Stimulated activated naive CD8-positive, alpha-beta T cell treated with anti-CD3 and anti-CD28 coated beads, Interleukin-15, amount 100 ng/mL, for 72 hours (primary cell): ENCODE measurements around the gene L1CAM.

Experiments
- ATAC-seq: fragments of 150-1000 bp; cut with Tn5 transposase; 2 replicates; pipeline ENCODE4 v1.10.0; 2021; ENCODE audit warnings: mild to moderate bottlenecking, moderate library complexity
- DNase-seq, 2 donors: peaks; one replicate each; pipeline ENCODE4 v3.0.0; 2021 to 2022
- H3K27ac Mint-ChIP-seq, 2 donors: one replicate each; pipeline ENCODE4 v1.8.0; 2022; ENCODE audit warnings: mild to moderate bottlenecking in 2 of 2, mixed read lengths in 2 of 2, moderate library complexity in 2 of 2
- H3K27me3 Mint-ChIP-seq: one replicate; pipeline ENCODE4 v1.8.0; 2022; ENCODE audit warnings: mixed read lengths
- H3K4me1 Mint-ChIP-seq: one replicate; pipeline ENCODE4 v1.8.0; 2022; ENCODE audit warnings: mild to moderate bottlenecking, mixed read lengths
- H3K4me3 Mint-ChIP-seq, 2 donors: one replicate each; pipeline ENCODE4 v1.8.0; 2022; ENCODE audit warnings: mild to moderate bottlenecking in 2 of 2, mixed read lengths in 2 of 2, moderate library complexity in 1 of 2
- H3K9me3 Mint-ChIP-seq, 2 donors: one replicate each; pipeline ENCODE4 v1.8.0; 2022; ENCODE audit warnings: mixed read lengths in 2 of 2

The L1CAM gene

DNA sequence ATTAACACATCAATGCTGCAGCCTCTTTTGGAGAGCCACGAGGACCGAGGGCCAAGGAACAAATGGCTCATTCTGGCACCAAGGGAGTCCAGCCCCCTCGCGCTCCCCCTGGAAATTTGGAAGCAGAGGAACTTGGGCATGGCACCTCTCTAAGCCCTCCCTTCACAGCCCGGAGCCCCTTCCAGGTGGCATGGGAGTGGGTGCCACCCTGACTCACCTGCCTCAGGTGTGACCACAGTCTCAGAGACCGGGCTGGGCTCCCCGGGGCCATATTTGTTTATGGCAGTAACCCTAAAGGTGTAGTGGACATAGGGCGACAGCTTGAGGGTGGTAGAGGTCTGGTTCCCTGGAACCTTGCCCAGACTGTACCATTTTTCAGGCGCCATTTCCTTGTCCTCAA is 18.8 kb downstream of the L1CAM start:
- no peaks in the 10 kb centered on the region for H3K9me3 Mint-ChIP-seq

DNA sequence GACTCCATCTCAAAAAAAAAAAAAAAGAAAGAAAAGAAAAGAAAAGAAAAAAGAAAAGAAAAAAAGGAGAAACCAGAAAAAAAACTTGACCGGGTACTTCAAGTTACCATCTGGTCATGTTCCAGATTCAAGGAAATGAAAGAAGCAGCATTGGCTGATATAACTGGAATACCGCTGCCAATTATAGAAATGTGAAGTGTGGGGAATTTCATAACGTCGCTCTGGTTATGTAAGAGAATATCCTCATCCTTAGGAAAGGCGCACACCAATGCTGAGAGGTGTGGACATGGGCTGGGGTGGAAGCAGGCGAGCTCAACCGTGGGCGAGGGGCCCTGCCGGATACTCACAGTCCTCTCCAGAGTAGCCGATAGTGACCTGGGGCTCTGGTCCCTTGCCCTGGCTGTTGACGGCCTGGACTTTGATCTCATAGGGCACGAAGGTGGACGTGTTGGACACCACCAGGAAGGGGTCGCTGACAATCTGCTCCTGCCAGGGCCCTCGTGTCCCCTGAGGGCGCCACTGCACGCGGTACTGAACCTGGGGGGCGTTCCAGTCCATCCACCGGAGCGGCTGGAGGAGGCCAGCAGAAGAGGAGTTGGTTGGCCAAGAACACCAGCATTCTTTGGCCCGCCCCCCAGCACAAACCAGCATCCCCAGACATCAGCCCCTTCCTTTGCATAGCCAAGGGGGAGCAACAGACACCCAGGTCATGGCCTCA is 19.5 kb downstream of the L1CAM start:
- Mint-ChIP-seq H3K4me1 (no peaks in the 10 kb centered on the region), H3K27ac (no peak overlapping the region), H3K4me3 (no peak overlapping the region), H3K27me3 (no peaks in the 10 kb centered on the region), H3K9me3 (no peaks in the 10 kb centered on the region)
- DNase-seq (no peak), ATAC-seq (no peak)

More for the DNA sequence above, 18.8 kb downstream of the L1CAM start:
- Mint-ChIP-seq H3K27ac (no peak overlapping the region), H3K4me1 (no peaks in the 10 kb centered on the region), H3K27me3 (peaks cover 2% of the 10 kb centered on the region), H3K4me3 (no peak overlapping the region)
- DNase-seq (no peak), ATAC-seq (no peak)

DNA sequence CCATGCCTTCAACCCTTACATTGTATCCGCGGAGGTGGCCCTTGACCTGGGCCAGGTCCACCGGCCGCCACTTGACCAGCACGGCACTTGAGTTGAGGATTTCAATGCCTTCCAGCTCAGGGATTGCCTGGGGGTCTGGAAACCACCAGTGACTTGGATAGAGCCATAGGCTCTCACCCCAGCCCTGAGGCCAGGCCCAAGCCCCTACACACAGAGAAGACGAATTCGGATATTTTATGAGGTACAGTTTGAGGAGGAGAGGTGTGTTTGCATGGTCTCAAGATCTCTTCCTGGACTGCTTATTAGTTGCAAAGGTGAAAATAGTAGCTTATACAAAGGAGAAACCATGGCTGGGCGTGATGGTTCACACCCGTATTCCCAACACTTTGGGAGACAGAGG is 20.3 kb downstream of the L1CAM start:
- ATAC-seq: no peak
- Mint-ChIP-seq H3K4me3 (no peak overlapping the region), H3K27me3 (no peaks in the 10 kb centered on the region), H3K9me3 (no peaks in the 10 kb centered on the region), H3K27ac (no peak overlapping the region), H3K4me1 (no peaks in the 10 kb centered on the region)
- no peak for DNase-seq

DNA sequence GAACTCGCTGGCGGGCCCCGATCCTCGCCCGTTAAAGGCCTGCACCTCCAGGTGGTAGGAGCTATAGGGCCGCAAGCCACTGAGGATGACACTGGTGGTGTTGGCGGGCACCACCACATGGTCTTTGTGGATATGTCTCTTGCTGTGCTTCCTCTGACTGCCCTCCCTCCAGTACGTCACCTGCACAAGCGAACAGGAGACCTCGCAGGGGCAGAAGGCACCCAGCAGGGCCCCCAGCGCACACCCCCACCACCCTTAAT is 20.7 kb downstream of the L1CAM start:
- Mint-ChIP-seq H3K4me3 (no peak overlapping the region), H3K4me1 (no peaks in the 10 kb centered on the region), H3K27me3 (no peaks in the 10 kb centered on the region), H3K27ac (no peak overlapping the region), H3K9me3 (no peaks in the 10 kb centered on the region)
- ATAC-seq (no peak), DNase-seq (no peak)

DNA sequence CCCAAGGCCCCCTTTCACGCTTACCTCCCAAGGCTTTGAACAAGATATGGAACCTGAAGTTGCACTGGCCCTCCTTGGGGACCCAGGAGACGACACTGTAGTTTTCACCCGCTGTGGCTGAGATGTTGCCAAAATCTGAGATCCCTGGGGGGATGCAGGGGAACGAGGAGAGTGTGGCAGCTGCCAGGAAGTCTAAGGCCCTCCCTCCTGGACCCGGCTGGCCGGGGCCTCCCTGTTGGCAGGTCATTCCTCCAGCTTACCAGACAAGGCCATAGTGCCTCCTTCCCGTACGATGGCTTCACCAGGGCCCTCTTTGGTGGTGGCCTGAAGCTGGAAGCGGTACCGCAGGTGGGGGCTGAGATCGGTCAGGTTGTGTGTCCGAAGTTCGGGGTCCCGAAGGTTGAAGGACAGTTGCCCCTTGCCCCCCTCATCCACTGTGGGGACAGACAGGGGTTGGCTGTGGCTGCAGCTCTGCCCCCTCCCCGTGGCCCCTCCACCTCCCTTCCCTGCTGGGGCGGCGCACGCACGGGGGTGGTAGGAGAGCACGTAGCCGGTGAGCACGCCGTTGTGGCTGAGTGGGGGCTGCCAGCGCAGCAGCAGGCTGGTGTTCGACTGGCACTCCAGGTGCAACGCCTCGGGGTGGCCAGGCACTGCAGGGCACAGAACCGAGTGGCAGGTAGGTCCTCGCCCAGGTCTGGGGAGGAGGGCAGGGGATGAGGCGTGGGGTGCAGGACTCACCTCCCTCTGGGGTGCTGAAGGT is 21.2 kb downstream of the L1CAM start:
- H3K4me3 Mint-ChIP-seq: no peak overlapping the region
- ATAC-seq: no peak
- H3K27ac Mint-ChIP-seq: no peak overlapping the region
- no peaks in the 10 kb centered on the region for H3K4me1 Mint-ChIP-seq
- DNase-seq: no peak
- H3K9me3 Mint-ChIP-seq: no peaks in the 10 kb centered on the region
- no peaks in the 10 kb centered on the region for H3K27me3 Mint-ChIP-seq

DNA sequence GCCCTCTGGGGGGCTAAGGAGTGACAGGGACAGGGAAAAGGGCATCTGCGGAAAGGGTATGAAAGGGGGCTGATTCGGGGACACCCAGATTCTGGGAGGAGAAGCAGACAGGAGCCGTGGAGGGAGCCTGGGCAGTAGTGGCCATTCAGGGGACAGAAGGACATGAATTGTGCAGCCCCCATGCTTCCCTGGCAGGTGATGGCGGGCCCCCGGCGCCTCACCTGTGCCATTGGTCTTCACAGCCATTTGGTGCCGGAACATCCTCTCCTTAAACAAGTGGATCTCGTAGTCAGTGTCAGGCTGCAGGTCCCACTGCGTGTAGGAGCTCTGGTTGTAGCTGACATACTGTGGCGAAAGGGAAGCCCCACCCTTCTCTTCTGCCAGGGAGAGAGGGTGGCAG is 21.9 kb downstream of the L1CAM start:
- H3K9me3 Mint-ChIP-seq: no peaks in the 10 kb centered on the region
- DNase-seq (no peak), ATAC-seq (no peak)
- no peak overlapping the region for H3K4me3 Mint-ChIP-seq
- H3K4me1 Mint-ChIP-seq: no peaks in the 10 kb centered on the region
- H3K27ac Mint-ChIP-seq: no peak overlapping the region
- no peaks in the 10 kb centered on the region for H3K27me3 Mint-ChIP-seq

DNA sequence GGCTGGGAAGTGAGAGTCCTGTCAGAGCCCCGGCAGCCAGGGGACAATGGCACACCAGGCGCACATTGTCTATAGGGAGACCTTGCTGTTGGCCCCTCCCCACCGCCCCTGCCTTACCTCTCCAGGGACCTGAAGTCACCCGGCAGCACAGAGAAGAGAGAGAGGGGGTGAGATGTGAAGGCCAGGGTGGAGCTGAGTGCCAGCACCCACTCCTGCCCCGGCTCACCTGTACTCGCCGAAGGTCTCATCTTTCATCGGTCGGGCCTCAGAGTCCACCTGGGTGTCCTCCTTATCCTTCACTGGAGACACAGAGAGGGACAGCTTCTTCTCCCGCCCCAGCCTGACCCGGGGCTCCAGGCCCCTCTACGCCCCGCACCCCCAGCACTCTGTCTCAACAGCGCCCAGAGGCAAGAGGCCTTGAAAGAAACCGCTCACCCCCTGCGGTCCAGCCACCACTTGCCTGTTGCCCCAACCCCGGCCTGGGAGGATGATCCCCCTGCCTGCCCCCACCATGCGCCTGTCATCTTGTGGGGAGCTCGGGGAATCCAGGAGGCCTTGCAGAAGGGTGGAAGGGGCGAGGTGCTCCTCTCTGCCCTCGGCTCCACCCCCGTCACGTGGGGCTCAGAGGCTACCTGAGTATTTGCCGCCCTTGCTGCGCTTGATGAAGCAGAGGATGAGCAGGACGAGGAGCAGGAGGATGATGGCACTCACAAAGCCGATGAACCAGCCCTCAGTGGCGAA is 22.6 kb downstream of the L1CAM start:
- Mint-ChIP-seq H3K4me1 (no peaks in the 10 kb centered on the region), H3K27ac (no peak overlapping the region), H3K27me3 (no peaks in the 10 kb centered on the region), H3K9me3 (no peaks in the 10 kb centered on the region), H3K4me3 (no peak overlapping the region)
- ATAC-seq (no peak), DNase-seq (no peak)

DNA sequence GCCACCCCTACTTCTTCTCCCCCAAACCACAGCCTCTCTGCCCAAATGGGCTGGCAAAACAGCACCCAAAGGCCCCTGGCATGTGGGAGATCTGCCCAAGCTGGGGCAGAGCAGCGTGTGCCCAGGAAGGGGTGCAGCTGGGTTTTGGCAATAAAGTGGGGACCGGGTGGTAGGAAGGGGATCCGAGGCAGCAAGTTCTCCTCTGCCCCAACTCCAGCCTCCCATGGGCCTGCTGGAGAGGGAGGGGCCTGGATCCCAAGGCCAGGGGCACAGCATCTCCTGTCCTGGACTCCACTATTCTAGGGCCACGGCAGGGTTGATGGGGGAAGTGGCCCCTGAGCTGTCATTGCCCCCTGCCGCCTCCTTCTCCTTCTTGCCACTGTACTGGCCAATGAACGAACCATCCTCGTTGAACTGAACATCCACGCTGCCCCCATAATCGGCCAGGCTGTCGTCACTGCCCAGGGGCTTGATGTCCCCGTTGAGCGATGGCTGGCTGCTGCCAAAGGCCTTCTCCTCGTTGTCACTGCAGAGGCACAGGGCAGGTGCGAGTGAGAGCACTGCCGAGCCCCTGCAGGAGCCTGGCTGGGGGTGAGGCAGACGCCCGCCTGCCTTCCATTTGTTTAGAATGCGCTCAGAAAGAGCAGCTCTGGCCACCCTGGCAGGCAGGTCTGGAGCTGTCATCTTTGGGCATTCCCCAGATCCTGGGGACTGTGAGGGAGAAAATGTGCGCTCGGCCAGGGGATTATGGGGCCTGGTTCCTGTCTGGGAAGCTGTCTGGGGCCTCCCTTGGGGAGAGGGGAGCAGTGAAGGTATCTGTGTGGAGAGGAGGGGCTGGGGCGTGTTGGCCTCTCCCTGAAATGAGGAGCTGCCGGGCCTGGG is 23.4 kb downstream of the L1CAM start:
- Mint-ChIP-seq H3K27ac (no peak overlapping the region), H3K4me3 (no peak overlapping the region), H3K9me3 (no peaks in the 10 kb centered on the region), H3K27me3 (no peaks in the 10 kb centered on the region), H3K4me1 (peaks cover 2% of the 10 kb centered on the region)
- ATAC-seq: no peak
- DNase-seq: no peak

DNA sequence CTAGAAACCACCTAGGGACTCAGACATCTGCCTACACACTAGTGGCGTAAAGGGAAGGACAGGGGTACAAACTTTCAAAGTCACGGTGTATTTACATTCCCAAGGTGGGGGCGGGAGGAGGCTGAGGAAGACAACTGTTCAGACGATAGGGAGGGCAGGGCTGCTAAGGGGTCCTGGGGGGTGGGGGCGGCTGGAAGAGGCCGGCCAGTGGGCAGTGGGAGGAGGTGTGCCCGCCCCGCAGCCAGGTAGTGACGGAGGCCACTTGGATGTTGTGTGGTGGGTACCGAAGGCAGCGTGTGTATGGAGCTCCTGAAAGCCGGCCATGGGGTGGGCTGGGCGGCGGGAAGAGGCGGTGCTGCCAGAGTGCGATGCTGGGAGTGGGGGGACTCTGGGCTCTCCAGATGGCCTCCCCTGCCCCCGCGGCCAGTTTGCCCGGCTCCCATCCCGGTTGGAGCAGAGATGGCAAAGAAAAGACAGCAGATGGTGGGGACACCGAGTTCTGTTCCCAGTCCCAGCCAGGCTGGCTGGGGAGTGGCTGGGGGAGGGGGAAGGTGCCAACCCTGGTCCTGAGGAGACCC is 24.2 kb downstream of the L1CAM start:
- peaks cover 10% of the 10 kb centered on the region for H3K4me1 Mint-ChIP-seq

DNA sequence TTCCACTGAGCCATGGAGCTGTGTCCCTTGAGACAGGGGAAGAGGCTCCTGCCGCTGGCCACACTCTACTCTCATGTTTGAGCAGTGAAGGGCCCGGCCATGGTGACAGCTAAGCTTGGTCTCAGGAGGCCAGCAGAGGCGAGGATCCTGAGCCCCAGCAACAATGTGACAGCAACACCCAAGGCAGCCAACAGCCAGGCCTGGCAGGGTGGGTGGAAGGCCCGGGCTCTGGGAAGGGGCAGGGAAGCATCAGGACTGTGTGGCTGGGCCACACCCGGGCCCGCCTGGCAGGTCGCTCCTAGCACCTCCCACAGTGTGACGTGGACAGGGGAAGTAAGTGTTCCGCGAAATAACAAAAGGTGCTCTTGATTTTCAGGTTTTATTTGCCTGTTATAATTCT is 24.8 kb downstream of the L1CAM start:
- H3K9me3 Mint-ChIP-seq: no peaks in the 10 kb centered on the region
- ATAC-seq: no peak
- H3K4me3 Mint-ChIP-seq: no peak overlapping the region
- peak overlapping the region in 1 of 2 donors; percentile 76 for H3K27ac Mint-ChIP-seq
- peaks cover 12% of the 10 kb centered on the region for H3K4me1 Mint-ChIP-seq
- no peaks in the 10 kb centered on the region for H3K27me3 Mint-ChIP-seq
- no peak for DNase-seq

More for the DNA sequence above, 24.2 kb downstream of the L1CAM start:
- DNase-seq: no peak
- Mint-ChIP-seq H3K27me3 (no peaks in the 10 kb centered on the region), H3K4me3 (no peak overlapping the region), H3K27ac (peak overlapping the region in 1 of 2 donors; percentile 19), H3K9me3 (no peaks in the 10 kb centered on the region)
- no peak for ATAC-seq

DNA sequence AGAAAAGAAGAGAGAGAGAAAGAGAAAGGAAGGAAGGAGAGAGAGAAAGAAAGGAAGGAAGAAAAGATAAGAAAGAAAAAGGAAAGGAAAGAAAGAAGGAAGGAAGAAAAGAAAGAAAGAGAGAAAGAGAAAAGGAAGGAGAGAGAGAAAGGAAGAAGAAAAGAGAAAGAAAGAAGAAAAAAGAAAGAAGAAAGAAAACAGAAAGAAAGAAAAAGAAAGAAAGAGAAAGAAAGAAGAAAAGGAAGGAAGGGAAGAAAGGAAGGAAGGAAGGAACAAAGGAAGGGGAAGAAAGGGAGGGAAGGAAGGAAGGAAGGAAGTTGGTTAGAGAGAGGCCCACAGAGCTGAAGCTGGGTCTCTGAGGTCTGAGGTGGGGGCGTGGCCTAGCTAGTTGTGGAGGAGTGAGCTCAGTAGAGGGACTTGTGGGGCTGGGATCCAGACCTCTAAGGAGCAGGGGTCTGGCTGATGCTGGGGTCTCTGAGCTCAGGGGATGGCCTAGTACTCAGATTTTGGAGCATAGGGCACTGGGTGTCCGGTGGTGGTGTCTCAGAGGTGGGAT is 28.5 kb downstream of the L1CAM start:
- H3K4me3 Mint-ChIP-seq: no peak overlapping the region
- H3K27ac Mint-ChIP-seq: no peak overlapping the region
- no peak for ATAC-seq

DNA sequence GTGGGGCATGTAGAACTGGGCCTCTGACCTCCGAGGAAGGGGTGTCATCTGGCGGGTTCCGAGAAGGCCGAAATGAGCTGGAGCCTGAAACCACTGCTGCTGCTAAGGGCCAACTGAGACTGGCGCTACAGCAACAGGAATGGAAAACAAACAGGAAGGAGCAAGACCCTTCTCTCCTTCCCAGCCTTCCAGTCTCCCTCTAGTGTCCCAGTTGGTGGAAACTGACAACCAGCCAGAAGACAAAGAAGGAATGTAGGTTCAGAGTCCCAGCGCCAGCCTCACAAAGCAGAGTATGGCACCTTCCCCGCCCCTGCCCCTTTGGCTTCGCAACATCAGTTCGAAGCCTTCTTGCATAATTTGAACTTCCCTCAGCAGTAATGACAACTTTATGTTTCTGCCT is 31.3 kb downstream of the L1CAM start:
- ATAC-seq: no peak
- peaks cover 15% of the 10 kb centered on the region for H3K27me3 Mint-ChIP-seq
- peaks cover 12% of the 10 kb centered on the region for H3K4me1 Mint-ChIP-seq

More for the DNA sequence above, 28.5 kb downstream of the L1CAM start:
- H3K27me3 Mint-ChIP-seq: peaks cover 8% of the 10 kb centered on the region
- no peak for DNase-seq
- peaks cover 12% of the 10 kb centered on the region for H3K4me1 Mint-ChIP-seq
- no peaks in the 10 kb centered on the region for H3K9me3 Mint-ChIP-seq

DNA sequence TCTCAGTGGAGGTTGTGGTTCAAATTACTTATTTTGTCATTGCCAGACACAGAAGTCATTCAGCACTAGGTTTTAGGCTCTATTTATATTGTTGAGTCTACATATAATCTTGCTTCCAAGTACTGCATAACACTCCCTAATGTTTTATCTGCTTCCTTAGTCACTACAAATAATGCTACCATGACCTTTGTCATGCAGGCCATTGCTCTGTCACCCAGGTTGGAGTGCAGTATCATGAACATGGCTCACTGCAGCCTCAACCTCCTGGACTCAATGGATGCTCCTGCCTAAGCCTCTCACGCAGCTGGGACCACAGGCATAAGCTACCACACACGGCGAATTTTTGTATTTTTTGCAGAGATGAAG is 32.1 kb downstream of the L1CAM start:
- DNase-seq: no peak

More for the DNA sequence above, 31.3 kb downstream of the L1CAM start:
- H3K27ac Mint-ChIP-seq: no peak overlapping the region
- no peak overlapping the region for H3K4me3 Mint-ChIP-seq
- H3K9me3 Mint-ChIP-seq: no peaks in the 10 kb centered on the region
- no peak for DNase-seq

DNA sequence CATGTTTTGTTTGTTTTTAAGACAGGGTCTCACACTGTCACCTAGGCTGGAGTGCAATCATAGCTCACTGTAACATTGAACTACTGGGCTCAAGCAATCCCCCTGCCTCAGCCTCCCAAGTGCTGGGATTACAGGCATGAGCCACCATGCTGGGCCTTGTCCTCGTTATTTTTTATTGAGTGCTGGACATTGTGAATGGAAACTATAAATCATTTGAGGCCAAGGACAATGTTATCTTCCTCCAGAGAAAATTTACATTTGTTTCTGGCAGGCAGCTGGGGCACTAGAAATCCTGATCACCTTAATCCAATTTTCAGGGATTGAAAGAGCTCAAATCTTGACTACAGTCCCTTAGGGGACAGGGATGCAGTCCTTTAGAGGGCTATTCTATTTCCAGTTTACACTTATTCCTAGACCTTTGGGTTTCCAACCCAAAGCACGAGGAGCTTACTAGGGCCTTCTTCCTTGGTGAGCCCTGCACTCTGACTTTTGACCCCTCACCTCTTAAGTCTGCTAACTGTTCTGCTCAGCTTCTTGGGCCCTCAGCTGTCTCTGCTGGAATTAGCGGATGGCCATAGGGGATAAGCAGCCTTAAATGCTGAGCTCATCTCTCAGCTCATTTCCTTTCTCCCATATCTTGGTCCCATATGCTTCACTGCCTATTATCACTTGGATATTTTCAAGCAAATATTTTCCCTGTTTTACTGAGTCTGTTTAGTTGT is 32.6 kb downstream of the L1CAM start:
- peaks cover 12% of the 10 kb centered on the region for H3K4me1 Mint-ChIP-seq
- H3K27ac Mint-ChIP-seq: no peak overlapping the region
- no peak for ATAC-seq
- H3K4me3 Mint-ChIP-seq: no peak overlapping the region
- no peaks in the 10 kb centered on the region for H3K9me3 Mint-ChIP-seq
- peaks cover 15% of the 10 kb centered on the region for H3K27me3 Mint-ChIP-seq
- no peak for DNase-seq

More for the DNA sequence above, 32.1 kb downstream of the L1CAM start:
- Mint-ChIP-seq H3K9me3 (no peaks in the 10 kb centered on the region), H3K27ac (no peak overlapping the region), H3K27me3 (peaks cover 15% of the 10 kb centered on the region), H3K4me1 (peaks cover 12% of the 10 kb centered on the region), H3K4me3 (no peak overlapping the region)
- no peak for ATAC-seq
